Stimulated activated CD8-positive, alpha-beta memory T cell treated with anti-CD3 and anti-CD28 coated beads, Interleukin-2, amount 100 ng/mL, for 48 hours (primary cell): ENCODE measurements around the gene EDRF1.
"Not testable (repeated sequence)": the region's sequence is repeated elsewhere in the genome, so short reads cannot be mapped to it uniquely, and the experiment has no call there.

ENCODE experiments used
- DNase-seq, 2 donors: peaks; one replicate each; pipeline ENCODE4 v3.0.0-alpha.2; 2020; ENCODE audit warnings: low read depth in 2 of 2

EDRF1 gene

GRCh38 chr10:125707541-125708468, 11.7 kb upstream of the EDRF1 start:
- DNase-seq = no peak

GRCh38 chr10:125708971-125709503, 10.5 kb upstream of the EDRF1 start:
- no peak for DNase-seq

- no peak for DNase-seq
Measured at GRCh38 chr10:125709553-125710474, 9.7 kb upstream of the EDRF1 start.

- DNase-seq = no peak
Measured at GRCh38 chr10:125711110-125711750, 8.3 kb upstream of the EDRF1 start.

- not testable (repeated sequence) for DNase-seq
Measured at GRCh38 chr10:125714728-125715127, 4.8 kb upstream of the EDRF1 start.

- no peak for DNase-seq
Measured at GRCh38 chr10:125720002-125720382, 483 bp downstream of the EDRF1 start.

GRCh38 chr10:125721035-125721434, 1.5 kb downstream of the EDRF1 start:
- DNase-seq = no peak

GRCh38 chr10:125722811-125723210, 3.3 kb downstream of the EDRF1 start:
- DNase-seq = no peak

- no peak for DNase-seq
Measured at GRCh38 chr10:125726914-125727313, 7.4 kb downstream of the EDRF1 start.

- no peak for DNase-seq
Measured at GRCh38 chr10:125727436-125727835, 7.9 kb downstream of the EDRF1 start.

GRCh38 chr10:125734148-125734547, 14.6 kb downstream of the EDRF1 start:
- no peak for DNase-seq

GRCh38 chr10:125734823-125735222, 15.3 kb downstream of the EDRF1 start:
- no peak for DNase-seq

GRCh38 chr10:125738206-125738605, 18.7 kb downstream of the EDRF1 start:
- DNase-seq = no peak

GRCh38 chr10:125739994-125740679, 20.6 kb downstream of the EDRF1 start:
- no peak for DNase-seq

GRCh38 chr10:125742465-125742864, 23.0 kb downstream of the EDRF1 start:
- no peak for DNase-seq

GRCh38 chr10:125744909-125745308, 25.4 kb downstream of the EDRF1 start:
- DNase-seq = no peak

- no peak for DNase-seq
Measured at GRCh38 chr10:125747417-125747816, 27.9 kb downstream of the EDRF1 start.

- DNase-seq = no peak
Measured at GRCh38 chr10:125756196-125756595, 36.7 kb downstream of the EDRF1 start.

- no peak for DNase-seq
Measured at GRCh38 chr10:125756853-125757487, 37.5 kb downstream of the EDRF1 start.

GRCh38 chr10:125757742-125758141, 38.2 kb downstream of the EDRF1 start:
- DNase-seq = no peak

- no peak for DNase-seq
Measured at GRCh38 chr10:125761961-125762360, 42.5 kb downstream of the EDRF1 start.
